GM18499 (cell line): ENCODE data around the gene RALGAPA1.
"Not testable (repeated sequence)": the region's sequence is repeated elsewhere in the genome, so short reads cannot be mapped to it uniquely, and the experiment has no call there.

Experiments
- ATAC-seq: cut with Tn5 transposase; IDR thresholded peaks from one replicate; pipeline ENCODE4 v1.9.1; 2021; ENCODE audit warnings: moderate number of reproducible peaks; ENCODE audit not compliant: insufficient read depth, unreplicated experiment

RALGAPA1 gene

GRCh38 chr14:35766700-35767082, 42.4 kb downstream of the RALGAPA1 start:
- ATAC-seq: no peak

GRCh38 chr14:35766036-35766699, 42.9 kb downstream of the RALGAPA1 start:
- ATAC-seq: no peak

GRCh38 chr14:35761922-35762321, 47.2 kb downstream of the RALGAPA1 start:
- ATAC-seq: no peak

GRCh38 chr14:35760143-35760542, 49.0 kb downstream of the RALGAPA1 start:
- no peak for ATAC-seq

- ATAC-seq: no peak
These were observed 50.5 kb downstream of the RALGAPA1 start for GRCh38 chr14:35758523-35759129.

- no peak for ATAC-seq
These were observed 54.4 kb downstream of the RALGAPA1 start for GRCh38 chr14:35754671-35755070.

GRCh38 chr14:35752380-35752779, 56.7 kb downstream of the RALGAPA1 start:
- no peak for ATAC-seq

- ATAC-seq: no peak
These were observed 58.7 kb downstream of the RALGAPA1 start for GRCh38 chr14:35750202-35750904.

GRCh38 chr14:35747379-35747778, 61.7 kb downstream of the RALGAPA1 start:
- ATAC-seq: no peak

- ATAC-seq: no peak
These were observed 66.7 kb downstream of the RALGAPA1 start for GRCh38 chr14:35742442-35742841.

- ATAC-seq: no peak
These were observed 67.1 kb downstream of the RALGAPA1 start for GRCh38 chr14:35742032-35742371.

GRCh38 chr14:35741345-35742031, 67.6 kb downstream of the RALGAPA1 start:
- ATAC-seq: no peak

GRCh38 chr14:35740215-35740614, 68.9 kb downstream of the RALGAPA1 start:
- no peak for ATAC-seq

- not testable (repeated sequence) for ATAC-seq
These were observed 73.9 kb downstream of the RALGAPA1 start for GRCh38 chr14:35735163-35735562.

GRCh38 chr14:35733510-35733909, 75.6 kb downstream of the RALGAPA1 start:
- not testable (repeated sequence) for ATAC-seq

GRCh38 chr14:35730871-35731270, 78.2 kb downstream of the RALGAPA1 start:
- no peak for ATAC-seq

GRCh38 chr14:35727764-35728163, 81.3 kb downstream of the RALGAPA1 start:
- no peak for ATAC-seq

GRCh38 chr14:35725930-35726329, 83.2 kb downstream of the RALGAPA1 start:
- ATAC-seq: no peak

GRCh38 chr14:35715079-35715478, 94.0 kb downstream of the RALGAPA1 start:
- ATAC-seq: no peak

- no peak for ATAC-seq
These were observed 96.6 kb downstream of the RALGAPA1 start for GRCh38 chr14:35712466-35712865.

- no peak for ATAC-seq
These were observed 101.0 kb downstream of the RALGAPA1 start for GRCh38 chr14:35708062-35708461.
